ENCODE measurements around the gene ERC1.
A peak's percentile ranks its signal among the peaks of the same experiment; 100 is the strongest.

The ERC1 gene

DNA sequence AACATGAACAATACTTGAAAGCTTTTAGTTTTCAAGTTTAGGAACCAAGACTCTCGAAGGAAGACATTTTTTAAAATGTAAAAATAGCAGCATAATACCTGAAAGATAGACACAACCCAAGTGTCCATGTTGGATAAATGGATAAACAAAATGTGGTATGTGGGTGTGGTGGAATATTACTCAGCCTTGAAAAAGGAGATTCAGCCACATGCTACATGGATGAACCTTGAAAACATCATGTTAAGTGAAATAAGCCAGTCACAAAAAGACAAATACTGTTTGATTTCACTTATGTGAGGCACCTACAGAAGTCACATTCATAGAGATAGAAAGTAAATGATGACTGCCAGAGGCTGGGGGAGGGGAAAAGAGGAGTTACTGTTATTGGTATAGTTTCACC is 374.7 kb downstream of the ERC1 start:
- DNase-seq, result no peak

DNA sequence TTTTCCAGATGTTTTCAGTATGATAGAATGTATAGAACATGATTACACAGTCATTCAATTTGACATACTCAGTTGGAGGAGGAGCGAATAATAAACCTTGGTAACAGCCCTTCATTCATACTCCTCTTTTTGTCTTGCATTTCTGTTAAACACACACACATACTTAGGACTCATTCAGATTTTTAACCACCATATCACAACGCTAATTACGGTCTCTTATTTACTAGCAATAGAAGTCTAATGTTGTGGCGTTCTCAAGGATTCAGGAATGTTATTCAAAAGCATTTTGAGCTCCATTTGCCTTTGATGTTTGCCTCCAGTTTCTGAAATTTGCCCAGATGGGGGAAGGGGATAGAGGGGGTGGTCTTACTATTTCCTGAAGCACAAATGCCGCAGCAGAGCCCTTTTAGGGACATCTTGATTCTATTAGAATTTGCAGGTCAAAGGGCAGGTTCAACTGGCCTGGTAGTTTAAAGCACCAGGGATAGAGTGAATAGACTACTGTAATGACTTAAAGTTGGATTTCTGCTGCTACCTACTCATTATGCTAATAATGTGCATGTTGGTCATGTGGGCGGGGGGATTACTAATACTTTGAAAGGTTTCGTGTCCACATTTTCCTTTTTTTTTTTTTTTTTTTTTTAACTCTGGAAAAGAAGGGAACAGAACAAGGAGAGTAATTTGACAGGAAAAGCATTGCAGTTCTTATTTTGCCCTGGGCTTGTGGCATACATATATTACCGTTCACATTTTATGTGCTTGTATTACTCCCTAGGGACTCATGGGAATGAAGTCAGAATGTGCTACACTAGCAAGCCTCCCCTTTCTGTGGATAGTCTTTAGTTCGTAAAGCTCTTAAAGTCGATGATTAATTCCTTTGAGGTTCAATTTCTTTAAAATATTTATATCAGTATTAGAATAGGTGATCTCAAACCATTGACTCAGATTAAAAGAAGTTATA is 376.6 kb downstream of the ERC1 start:
- DNase-seq, result peak; percentile 50

DNA sequence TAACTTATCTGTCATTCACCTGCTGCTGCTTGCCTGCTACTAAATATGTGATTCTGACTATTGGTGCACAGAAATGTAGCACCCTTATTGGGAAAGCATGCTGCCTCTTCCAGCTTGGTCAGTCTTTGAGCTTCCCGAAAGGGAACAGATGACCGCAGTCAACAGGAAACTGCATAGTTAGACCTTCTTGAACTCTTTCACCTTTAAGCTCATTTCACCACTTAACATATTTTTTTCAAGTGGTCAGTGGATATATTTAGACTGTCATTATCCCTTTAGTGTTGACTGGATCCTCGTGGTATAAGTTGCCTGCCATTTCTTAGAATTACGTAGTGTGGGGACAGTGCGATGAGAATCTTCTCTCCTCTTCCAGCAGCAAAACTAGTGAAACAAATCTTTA is 378.4 kb downstream of the ERC1 start:
- DNase-seq, result no peak

DNA sequence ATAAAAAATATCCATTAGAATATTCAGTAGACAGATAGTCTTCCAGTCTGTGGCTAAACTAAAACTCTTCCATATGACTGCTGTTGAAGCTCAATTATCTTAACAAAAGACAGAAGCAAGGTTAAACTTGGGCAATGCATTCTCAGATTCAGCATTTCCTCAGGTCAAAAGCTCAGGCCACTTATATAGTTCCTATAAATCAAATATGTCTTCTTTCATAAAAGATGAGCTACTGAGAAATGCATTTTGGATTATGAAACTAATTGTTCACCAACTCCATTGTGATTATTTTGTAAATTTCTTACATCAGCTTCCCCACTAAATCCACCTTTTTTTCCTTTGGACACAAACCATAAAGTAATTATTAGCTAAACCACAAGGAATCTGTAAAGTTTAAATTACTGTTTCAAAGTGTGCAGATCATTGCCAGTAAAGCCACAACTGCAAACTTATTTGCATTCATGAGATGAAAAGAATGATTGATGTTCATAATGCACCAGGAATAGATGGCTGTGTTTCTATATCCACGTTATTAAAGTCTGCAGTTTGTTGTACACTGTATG is 379.0 kb downstream of the ERC1 start:
- DNase-seq, result peak; percentile 62

DNA sequence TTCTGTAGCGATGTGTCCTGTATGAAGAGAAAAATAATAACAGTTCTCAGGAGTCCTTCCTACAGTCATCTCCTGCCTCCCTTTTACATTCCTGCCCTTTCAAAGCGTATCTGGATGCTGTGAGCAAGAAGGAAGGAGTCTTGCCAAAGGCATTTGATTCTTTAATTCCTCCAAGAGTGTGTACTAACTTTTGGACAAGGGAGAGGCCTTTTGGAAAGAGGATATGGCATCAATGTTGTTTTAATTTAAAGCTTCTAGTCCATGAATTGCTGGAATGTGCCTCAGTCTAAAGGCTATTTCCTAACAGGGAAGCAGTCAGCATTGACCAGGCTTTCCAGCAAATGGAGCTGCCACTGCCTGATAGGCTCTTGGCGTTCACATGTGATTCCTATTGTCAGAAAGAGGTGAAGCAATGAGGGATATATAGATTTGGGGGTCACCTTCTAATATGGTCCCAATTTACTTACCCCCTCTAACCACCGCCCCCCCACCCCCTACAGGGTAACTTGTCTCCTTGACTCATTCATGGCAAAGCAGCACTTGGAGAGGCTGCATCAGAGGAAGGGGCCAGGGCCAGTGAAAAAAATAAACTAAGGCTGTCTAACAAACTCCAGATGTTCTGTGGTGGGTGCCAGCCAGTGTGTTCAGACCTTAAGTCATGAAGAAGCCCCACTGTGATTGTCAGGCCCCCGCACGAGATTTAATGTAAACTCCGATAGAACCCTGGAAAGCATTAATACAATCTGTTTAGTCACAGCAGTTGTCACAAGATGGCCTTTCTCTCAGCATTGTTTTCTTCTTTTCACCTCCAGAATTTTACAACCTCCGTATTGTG is 383.1 kb downstream of the ERC1 start:
- DNase-seq, result peak; percentile 87

DNA sequence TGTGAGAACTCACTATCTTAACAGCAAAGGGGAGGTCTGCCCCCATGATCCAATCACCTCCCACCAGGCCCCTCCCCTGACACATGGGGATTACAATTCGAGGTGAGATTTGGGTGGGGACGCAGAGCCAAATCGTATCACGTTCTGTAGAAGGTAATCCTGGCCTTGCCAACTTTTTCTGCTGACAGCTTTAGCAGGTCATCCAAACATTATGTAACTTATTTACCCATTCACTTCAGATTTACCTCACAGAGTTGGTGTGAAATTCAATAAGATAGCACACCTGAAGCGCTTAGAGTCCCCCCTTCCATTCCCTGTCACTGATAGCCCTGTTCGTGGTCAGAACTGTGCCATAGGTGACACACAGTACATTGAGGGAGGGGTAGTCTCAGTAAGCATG is 384.3 kb downstream of the ERC1 start:
- DNase-seq, result no peak

DNA sequence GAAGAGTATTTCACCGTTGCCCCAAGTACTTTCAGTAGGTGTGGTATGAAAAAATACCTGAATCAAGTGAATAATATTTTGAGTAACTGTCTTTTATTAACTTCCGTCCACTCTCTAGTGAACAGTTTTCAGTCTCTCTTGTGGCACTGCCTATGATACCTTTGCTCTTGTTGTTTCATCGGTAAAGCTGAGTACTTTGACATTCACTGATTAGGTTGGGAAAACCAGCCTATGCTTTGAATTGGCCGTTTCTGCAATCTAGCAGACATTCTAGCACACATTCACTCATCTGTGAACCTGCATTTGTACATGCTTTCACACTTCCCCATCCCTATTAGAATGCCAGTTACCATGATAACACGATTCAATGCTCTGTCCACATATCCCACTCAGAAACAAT is 386.1 kb downstream of the ERC1 start:
- DNase-seq, result no peak

DNA sequence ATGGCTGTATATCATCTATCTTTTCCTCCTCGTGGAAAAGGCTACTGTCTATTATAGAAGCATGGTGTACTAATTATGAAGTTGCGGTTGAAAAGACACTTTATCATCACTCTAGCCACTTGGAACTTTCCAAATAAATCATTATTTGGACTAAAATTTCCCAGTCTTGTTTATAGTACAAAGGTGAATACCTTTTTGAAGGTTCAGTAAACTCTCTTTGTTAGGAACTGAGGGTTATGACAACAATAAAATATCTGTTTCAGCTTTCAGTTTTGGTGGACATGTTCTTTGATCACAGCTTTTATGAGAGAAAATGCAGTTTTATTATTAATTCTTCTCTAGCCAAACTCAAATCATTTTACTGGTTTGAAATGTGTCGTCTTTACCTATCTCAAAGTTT is 386.7 kb downstream of the ERC1 start:
- DNase-seq, result no peak

DNA sequence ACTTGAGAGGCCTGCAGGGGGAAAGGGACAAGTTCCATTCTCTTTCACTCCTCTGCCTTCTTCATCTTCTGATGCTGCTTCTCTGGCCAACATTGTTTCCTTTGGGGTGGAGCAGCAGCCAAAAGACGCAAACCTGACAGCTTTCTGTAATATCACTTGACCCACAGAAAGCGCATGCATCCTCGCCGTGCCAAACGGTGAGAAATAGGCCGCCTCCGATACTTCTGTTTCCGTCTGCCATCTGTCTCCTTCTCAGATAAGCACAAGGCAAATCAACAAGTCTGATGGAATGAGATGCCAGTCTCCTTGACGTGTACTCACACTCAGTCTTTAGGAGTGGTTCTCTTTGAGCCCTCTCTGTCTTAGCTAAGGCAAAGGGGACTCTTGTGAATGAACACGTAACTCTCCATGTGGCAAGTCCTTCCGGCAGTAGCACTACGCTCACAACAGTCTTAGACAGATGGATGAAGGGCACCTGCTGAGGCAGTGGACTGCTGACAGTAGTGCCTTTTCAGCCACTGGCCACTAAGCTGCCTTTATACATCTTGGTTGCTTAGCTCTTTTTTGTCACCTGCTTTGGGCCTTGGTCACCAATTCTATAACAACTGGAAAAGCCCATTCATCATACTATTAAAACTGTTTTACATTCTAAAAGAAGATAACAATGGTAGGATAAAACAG is 389.3 kb downstream of the ERC1 start:
- DNase-seq, result no peak

DNA sequence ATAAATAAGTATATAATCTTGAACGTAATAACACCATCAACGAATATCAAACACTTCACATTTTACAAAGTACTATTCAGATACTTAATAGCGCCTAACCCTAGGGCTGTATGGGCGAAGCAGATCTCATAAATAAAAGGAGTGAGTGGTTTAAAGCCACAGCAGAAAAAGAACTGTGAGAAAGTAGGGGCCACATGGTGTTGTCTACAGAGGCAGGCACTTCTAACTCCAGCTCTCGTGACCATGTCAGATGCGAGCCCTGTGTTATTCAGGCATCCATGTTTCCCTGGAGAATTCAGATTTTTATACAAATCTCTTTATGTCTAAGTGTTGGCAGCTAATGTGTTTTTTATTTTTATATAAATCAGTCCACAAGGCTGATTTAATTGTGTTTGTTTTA is 391.1 kb downstream of the ERC1 start:
- DNase-seq, result no peak

DNA sequence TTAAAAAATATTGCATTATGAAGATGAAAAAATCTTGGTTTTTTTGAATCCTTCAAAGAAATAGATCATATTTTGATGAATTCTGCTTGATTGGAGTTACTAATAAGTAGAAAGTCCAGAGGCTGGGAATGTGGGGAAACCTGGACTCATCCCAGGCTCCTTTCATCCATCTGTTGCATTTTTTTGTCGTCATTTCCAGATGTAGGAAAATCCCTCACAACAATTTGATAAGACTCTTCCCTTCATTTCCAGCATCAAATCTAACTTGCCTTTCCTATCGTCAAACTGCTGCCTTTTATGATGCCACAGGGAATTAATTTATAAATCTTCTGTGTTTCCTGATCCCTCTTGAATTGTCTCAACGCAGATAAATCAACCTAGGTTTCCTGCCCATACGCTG is 391.8 kb downstream of the ERC1 start:
- DNase-seq, result no peak

DNA sequence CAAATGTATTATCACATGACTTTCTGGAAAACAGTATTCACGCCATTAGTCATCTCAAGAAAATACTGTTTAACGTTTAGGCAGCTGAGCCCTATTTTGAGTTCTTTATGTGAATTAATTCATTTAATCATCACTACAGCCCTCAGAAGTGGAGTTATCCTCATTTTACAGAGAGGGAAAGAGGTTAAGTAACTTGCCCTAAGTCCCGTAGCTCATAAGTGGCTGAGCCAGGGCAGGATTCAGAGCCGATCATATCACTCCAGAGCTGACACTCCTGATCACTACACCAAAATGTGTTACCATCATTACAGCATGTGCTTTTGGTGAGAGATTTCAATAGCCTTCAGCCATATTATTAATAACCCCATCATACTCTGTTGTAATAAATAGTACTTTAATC is 392.7 kb downstream of the ERC1 start:
- no peak for DNase-seq

DNA sequence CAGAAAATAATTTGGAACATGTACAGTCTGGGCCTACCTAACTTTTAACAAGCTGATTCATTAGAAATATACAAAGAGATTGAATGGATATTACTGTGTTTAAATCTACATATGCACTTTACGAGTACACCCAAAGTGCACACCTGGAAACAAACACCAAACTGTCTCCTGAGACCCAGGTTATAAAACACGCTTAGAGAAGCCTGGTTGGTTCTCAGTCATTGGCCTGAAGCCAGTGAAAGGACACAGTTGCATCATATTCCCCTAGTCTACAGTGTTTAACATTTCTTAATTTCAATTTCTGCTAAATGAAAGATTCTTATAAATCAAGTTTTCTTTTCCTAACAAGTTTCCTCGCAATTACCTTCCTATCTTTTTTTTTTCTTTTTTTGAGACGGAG is 393.9 kb downstream of the ERC1 start:
- no peak for DNase-seq

DNA sequence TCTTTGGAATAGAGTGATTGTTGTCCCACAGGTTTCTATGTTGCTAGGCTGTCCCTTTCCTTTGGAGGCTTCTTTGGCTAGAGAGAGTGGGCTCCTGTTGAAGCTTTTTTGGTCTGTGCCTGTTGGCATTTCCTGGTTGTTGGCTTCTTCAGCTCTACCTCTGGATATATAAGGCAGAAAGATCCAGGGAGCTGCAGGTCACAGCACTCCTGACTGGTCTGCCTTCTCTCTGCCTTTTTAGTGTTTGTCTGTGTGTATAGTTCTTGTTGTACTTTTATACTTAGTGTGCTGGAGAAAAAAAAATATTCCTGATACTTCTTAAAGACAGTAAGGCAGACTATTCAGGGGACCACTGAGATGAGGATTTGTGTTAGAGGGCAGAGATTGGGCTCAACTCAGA is 400.7 kb downstream of the ERC1 start:
- DNase-seq, result no peak

DNA sequence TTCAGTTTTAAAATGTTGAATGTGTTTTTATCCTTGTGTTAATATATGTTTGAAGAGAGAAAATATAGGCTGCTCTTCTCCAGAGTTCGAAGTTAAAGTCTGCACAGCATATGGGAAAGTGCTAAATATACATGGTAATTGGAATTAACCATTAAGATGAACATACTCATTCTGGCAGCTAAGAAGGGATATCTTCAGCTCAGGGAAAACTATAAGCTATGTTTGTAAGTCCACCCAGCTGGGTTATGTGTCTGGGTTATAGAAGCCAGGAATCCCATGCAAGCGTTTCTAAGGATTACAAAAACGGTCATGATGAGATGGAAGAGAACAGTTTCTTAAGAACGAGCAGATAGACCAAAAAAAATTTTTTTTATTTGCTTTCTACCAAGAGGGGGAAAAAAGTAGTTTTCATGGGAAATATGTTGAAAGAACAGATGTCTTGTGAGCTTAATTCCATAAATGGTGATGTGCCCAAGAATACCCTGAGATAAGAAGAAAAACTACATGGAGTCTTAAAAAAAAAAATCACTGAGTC is 404.5 kb downstream of the ERC1 start:
- no peak for DNase-seq

DNA sequence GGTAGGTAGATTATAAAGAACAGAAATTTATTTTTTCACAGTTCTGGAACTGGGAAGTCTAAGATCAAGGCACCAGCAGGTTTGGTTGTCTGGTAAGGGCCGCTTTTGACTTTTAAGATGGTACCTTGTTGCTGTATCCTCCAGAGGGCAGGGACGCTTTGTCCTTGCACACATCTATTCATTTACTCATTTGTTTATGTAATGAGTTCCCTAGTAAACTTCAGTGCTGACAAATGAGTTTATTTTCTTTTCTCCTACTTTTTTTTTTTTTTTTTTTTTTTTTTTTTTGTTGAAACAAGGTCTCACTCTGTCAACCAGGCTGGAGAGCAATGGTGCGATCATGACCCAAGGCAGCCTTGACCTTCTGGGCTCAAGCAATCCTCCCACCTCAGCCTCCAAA is 407.6 kb downstream of the ERC1 start:
- peak; percentile 20 for DNase-seq

DNA sequence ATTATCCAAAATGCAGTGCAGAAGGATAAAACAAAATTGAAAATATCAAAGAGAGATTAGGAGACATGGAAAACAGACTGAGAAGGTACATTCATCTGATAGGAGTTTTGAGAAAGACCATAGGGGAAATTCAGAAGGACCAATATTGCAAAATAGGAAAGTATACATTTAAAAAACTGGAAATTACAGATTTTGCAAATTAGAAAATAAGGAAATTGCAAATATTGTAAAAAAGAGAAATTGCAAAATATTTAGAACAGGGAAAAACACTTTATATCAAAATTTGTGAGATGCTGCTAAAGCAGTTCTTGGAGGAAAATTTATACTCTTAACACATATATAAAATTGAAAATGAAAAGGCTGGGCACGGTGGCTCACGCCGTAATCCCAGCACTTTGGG is 410.9 kb downstream of the ERC1 start:
- no peak for DNase-seq

DNA sequence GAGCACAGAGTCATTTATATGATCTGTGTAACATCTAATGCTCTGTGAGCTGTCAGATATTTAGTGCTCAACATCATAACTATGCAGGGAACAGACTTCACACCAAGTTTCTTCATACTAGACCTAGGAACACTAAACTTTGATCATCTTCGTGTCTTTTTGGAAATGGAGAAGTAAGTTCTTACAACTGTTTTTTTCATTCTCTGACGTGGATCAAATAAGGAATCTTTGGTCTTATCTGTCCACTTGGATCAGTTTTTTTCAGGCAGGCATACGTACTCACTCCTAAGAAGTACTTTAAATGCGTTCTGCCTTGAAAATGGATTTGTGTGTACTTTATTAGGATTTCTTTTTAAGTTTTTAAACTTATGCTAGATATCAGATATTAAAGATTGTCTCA is 412.4 kb downstream of the ERC1 start:
- no peak for DNase-seq

DNA sequence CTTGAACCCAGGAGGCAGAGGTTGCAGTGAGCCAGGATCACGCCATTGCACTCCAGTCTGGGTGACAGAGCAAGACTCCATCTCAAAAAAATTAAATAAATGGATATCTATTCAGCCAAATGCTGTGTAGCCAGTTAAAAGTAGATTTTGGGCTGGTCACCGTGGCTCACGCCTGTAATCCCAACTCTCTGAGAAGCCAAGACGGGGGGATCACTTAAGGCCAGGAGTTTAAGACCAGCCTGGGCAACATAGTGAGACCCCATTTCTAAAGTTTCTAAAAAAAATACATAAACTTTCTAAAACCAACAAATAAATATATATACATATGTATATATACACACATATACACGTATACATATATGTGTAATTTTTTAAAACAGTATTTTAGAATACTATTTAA is 414.6 kb downstream of the ERC1 start:
- DNase-seq, result no peak

DNA sequence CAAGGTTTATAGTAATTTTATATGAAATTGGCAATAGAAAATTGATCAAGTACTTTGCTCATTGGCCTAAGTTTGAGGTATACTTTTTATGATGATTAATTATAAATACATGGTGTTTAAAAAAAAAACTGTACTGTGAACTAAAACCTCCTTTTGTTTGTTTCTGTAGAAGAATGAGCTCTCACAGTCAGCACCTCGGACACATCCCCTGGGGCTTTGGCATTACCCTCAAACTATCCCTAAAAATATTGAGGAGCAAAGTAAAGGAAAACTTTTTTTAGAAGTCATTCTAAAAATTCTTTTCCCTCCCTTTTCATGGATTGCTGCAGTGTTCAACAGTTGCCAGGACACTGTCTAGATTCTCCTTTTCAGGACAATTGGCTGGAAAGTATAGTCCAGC is 419.8 kb downstream of the ERC1 start:
- DNase-seq, result no peak

DNA sequence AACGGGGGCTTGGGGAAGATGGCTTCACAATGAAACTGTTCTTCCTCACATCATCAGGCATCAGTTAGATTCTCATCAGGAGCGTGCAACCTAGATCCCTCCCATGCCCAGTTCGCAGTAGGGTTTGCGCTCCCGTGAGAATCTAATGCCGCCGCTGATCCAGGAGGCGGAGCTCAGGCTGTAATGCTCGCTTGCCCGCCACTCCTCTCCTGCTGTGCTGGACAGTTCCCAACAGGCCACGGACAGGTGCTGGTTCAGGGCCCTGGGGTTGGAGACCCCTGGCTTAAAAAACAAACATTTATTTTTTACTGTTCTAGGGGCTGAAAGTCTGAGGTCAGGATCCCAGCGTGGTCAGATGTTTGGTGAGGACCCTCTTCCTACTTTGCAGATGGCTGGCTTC is 422.9 kb downstream of the ERC1 start:
- DNase-seq, result no peak

DNA sequence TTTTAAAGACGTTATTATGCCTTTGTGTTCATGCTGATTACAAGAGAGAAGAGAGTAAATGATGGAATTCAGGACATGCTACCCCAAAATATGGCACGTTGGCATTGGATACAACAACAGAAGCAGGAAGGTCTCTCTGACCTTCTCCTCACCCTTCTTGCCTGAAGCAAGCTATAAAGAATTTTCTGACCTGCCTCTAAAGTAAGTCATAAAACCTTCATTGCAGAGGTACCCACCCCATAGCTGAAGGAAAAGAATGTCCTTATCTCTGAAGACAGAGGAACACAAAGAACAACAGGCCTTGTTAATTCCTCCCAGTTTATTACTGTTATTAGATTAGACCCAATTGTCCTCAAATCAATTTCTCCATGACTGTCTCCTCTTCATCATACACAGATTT is 427.1 kb downstream of the ERC1 start:
- no peak for DNase-seq

DNA sequence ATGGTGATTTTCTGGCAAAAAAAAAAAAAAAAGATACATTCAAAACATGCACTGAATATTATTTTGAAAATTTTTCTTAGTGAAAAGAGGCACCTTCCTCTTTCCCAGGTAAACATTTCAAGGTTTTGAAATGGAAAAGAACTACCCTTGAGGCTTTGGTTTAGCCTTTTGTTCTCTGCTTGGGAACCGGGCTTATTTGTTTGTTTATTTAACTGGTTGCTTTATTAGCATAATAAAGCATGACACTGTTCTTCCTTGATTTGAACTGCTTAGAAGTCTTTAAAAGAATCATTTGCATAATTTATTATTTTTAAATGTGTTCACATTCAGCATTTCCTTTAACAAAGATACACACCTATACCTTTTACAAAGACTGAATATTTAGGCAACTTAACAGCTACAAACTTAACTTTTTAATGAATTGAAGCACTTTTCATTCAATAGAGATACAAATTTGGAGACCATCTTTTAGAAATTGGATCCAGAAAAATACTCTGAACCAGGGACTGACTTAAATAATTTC is 428.9 kb downstream of the ERC1 start:
- DNase-seq, result no peak
